Measurements from ENCODE around the gene HNRNPAB.
A peak's percentile ranks its signal among the peaks of the same experiment; 100 is the strongest.

The HNRNPAB gene

DNA sequence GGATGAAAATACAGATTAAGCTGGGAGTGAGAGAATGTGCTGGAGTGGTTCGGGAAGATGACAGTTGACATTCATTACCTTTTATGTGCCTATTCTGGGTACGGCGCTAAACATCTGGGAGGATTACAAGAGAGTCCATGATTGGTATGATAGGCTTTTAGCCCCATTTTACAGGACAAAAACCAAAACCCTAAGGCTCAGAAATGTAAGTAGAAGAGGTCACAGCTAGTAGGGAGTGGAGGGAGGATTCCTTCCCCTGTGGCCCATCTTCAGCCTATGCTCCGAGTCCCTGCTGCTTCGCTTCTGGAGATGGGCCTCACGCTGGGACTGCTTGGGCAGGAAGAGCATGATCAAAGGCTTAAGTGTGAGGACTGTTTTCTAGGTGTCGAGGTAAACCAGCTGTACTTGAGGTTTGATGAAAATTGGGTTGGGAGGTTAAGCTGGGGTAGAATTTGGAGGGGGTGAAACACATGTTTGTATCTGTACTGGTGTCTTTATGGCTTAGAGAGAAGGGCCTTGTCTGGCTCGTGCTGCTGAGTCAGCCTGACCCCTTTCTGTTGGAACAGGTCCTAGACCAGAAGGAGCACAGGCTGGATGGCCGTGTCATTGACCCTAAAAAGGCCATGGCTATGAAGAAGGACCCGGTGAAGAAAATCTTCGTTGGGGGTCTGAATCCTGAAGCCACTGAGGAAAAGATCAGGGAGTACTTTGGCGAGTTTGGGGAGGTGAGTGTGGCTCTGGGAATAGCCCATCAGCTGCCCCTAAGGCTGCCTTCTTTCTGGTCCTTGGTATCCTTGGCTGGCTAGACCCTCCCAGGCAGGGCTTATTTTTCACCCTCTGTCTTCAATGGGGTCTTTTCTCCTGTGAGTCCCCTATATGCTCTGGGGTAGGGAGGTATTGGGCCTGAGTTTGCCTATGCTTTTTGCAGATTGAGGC lies 2.1 kb downstream of the HNRNPAB start:
- intact Hi-C loops (cut with DNase I; ENCODE audit: low total_unique reads) = no loop called here

DNA sequence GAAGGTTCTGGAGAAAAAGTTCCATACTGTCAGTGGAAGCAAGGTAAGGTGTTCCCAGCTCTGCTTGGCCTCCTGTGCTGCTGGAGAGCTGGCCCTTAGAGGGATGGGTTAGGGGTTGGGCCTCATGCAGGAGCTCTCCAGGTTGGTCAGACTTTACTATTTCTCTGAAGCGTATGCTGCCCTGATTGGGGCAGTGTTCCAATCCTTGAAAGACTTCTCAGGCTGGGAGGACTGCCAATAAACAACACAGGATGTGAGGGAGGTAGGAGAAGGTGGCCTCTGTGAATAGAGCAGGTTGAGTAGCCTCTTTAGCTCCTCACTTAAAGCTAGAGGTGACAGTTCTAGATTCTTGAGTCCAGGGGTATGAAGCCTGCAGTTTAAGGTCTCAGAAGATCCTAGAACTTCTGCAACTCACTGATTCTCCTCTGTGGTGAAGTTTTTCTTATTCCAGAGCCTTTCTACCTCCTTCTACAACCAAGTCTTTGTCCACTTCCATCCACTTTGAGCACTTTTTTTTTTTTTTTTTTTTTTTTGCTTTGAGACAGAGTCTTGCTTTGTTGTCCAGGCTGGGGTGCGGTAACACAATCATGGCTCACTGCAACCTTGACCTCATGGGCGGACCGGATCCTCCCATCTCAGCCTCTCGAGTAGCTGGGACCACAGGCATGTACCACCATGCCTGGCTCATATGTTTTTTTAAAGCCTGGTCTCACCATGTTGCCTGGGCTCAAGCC lies 3.0 kb downstream of the HNRNPAB start:
- H3K27ac ChIP-seq = peak overlapping the region in 1 of 2 donors; percentile 83

More for the DNA sequence above, 2.1 kb downstream of the HNRNPAB start:
- Histone ChIP-seq H3K9me3 (no peaks in the 10 kb centered on the region), H3K4me3 (peak overlapping the region; percentile 83 to 92), H3K27me3 (no peaks in the 10 kb centered on the region), H3K4me1 (peaks cover 0 to 27% (median 18%) of the 10 kb centered on the region in 4 donors), H3K36me3 (peaks cover 37 to 58% (median 53%) of the 10 kb centered on the region in 3 donors), H3K27ac (peak overlapping the region; percentile 83 to 90)
- no peak for TF ChIP-seq CTCF (IDR thresholded peaks at IDR 0.05)
- peak in 1 of 2 donors; percentile 16 for DNase-seq

GRCh38 chr5:178207917-178208280 lies 3.6 kb downstream of the HNRNPAB start:
- H3K27ac ChIP-seq = no peak overlapping the region
- H3K4me3 ChIP-seq = no peak overlapping the region
- intact Hi-C loops (cut with DNase I; ENCODE audit: low total_unique reads) = no loop called here
- H3K9me3 ChIP-seq = no peaks in the 10 kb centered on the region
- peaks cover 50 to 73% (median 68%) of the 10 kb centered on the region in 3 donors for H3K36me3 ChIP-seq
- TF ChIP-seq CTCF (IDR thresholded peaks at IDR 0.05) = no peak
- H3K4me1 ChIP-seq = peaks cover 0 to 27% (median 18%) of the 10 kb centered on the region in 4 donors
- no peaks in the 10 kb centered on the region for H3K27me3 ChIP-seq
- DNase-seq = peak in 1 of 2 donors; percentile 2

More for the DNA sequence above, 3.0 kb downstream of the HNRNPAB start:
- Histone ChIP-seq H3K4me1 (peaks cover 0 to 27% (median 18%) of the 10 kb centered on the region in 4 donors), H3K9me3 (no peaks in the 10 kb centered on the region), H3K36me3 (peaks cover 46 to 68% (median 62%) of the 10 kb centered on the region in 3 donors), H3K4me3 (no peak overlapping the region), H3K27me3 (no peaks in the 10 kb centered on the region)
- no peak for TF ChIP-seq CTCF (IDR thresholded peaks at IDR 0.05)
- intact Hi-C loops (cut with DNase I; ENCODE audit: low total_unique reads) = no loop called here
- peak in 1 of 2 donors; percentile 18 for DNase-seq

DNA sequence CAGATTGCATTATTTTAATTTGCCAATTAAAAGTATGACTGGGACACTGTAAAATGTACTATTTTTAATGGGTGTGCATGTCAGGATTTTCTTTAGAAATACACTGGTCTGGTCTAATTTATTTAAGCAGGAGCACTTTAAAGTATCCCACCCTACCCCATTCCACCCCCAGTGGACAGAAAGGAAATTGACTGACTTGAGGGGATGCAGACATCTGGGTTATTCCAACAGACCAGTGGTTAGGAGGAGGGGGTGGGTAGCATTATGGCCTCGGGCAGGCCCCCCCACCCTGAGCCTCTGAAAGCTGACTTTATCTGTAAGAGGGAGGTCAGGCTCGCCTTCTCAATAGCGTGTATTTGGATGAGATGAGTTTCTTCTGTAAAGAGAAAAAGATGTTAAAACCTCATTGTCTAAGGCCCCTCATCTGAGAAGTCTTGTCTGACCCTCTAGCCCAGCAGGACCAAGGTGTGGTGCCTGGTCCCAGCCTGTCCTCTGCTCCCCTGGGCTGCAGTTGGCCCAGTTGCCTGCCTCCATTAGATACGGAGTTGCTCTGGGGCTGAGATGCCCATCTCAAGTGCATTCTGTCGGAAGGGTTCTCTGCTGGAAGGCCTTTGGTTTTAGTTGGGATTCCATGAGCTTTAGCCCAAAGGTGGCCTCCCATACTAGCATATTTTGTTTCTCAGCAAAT lies 4.4 kb downstream of the HNRNPAB start:
- Histone ChIP-seq H3K9me3 (no peaks in the 10 kb centered on the region), H3K27ac (no peak overlapping the region), H3K36me3 (peaks cover 50 to 81% (median 74%) of the 10 kb centered on the region in 3 donors), H3K4me3 (no peak overlapping the region), H3K4me1 (peaks cover 0 to 25% (median 18%) of the 10 kb centered on the region in 4 donors), H3K27me3 (no peaks in the 10 kb centered on the region)
- no peak for TF ChIP-seq CTCF (IDR thresholded peaks at IDR 0.05)
- intact Hi-C loops (cut with DNase I; ENCODE audit: low total_unique reads) = no loop called here
- peak in 1 of 2 donors; percentile 16 for DNase-seq
